LNCAP (cell line): Measurements from ENCODE around the gene EFHD1.

Source experiments
- TF ChIP-seq, protein P1 (sequence below): fragments of 450-650 bp; IDR thresholded peaks from 2 replicates; pipeline ENCODE4 v1.5.1; 2017; ENCODE audit warnings: mild to moderate bottlenecking

Gene EFHD1, protein sequence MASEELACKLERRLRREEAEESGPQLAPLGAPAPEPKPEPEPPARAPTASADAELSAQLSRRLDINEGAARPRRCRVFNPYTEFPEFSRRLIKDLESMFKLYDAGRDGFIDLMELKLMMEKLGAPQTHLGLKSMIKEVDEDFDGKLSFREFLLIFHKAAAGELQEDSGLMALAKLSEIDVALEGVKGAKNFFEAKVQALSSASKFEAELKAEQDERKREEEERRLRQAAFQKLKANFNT

DNA sequence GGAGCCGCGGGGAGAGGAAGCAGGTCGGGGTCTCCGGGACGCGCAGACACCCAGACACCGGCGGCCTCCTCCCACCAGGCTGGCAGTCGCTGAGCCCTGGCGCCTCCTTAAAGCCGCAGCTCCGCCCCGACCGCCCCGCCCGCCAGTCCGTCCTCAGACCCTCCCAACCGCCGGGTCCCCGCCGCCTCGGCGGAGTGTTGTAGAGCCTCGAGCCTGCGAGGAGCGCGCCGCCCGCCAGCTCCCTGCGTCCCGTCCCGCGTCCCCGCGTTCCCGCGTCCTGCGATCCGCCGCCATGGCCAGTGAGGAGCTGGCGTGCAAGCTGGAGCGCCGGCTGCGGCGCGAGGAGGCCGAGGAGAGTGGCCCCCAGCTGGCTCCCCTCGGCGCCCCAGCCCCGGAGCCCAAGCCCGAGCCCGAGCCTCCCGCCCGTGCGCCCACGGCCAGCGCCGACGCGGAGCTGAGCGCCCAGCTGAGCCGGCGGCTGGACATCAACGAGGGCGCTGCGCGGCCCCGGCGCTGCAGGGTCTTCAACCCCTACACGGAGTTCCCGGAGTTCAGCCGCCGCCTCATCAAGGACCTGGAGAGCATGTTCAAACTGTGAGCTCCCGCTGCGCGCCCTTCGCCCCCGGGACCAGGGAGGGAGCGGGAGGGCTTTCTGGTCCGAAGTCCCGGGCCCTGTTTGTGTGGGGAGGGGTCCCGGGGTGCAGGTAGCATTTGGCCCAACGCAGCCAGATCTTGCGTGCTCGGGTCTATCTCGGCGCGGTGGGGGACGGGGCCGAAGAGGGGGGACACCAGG, at the start of gene EFHD1:
Gene EFHD1 (plus strand): TSS at position 192 of the 793 bp plus-strand sequence. CDS start 101 bp downstream, at position 293.
- TF ChIP-seq, protein P1, sequence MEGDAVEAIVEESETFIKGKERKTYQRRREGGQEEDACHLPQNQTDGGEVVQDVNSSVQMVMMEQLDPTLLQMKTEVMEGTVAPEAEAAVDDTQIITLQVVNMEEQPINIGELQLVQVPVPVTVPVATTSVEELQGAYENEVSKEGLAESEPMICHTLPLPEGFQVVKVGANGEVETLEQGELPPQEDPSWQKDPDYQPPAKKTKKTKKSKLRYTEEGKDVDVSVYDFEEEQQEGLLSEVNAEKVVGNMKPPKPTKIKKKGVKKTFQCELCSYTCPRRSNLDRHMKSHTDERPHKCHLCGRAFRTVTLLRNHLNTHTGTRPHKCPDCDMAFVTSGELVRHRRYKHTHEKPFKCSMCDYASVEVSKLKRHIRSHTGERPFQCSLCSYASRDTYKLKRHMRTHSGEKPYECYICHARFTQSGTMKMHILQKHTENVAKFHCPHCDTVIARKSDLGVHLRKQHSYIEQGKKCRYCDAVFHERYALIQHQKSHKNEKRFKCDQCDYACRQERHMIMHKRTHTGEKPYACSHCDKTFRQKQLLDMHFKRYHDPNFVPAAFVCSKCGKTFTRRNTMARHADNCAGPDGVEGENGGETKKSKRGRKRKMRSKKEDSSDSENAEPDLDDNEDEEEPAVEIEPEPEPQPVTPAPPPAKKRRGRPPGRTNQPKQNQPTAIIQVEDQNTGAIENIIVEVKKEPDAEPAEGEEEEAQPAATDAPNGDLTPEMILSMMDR = no peak

DNA sequence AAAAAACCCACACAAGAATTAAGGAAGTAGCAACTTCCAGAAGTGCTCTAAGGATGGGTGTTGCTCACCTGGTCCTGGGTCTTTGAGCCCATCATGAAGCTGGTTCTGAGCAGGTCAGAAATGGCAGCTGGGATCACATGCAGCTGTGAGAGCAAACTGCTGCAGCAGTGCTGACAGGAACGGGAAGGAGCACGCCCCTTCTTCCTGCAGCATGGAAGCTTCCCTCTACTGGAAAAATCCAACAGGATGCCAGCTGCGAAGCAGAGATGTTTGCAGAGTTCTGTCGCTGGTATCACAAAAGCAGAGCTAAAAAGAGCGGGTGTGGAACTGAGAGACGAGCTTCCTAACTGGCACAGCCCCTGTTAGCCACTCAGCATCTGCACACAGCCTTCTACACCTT, 49.2 kb upstream of the EFHD1 start:
- TF ChIP-seq, protein P1 = no peak

DNA sequence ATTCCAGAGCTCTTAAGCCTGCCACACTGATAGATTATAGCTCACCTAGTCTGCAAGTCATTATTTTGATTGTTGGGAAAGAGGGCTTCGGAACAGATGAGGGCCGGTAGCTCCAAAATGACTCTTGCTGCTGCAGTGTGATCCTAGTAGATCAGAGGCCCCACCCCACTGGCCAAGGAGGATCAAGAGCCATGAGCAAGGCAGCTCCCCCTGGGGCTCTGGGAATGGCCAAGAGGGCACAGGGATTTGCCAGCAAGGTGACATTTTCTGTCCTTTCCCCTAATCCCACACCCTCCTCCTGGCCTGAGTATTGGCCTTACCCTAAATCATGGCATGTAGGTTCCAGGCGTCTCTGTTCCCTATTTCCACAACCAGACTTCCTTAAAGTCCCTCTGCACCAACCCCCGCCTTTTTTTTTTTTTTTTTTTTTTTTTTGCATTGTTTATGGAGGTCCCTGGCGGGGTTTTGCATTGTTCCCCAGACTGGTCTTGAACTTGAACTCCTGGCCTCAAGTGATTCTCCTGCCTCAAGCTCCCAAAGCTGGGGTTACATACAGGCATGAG, 46.4 kb upstream of the EFHD1 start:
- TF ChIP-seq, protein P1 = no peak

DNA sequence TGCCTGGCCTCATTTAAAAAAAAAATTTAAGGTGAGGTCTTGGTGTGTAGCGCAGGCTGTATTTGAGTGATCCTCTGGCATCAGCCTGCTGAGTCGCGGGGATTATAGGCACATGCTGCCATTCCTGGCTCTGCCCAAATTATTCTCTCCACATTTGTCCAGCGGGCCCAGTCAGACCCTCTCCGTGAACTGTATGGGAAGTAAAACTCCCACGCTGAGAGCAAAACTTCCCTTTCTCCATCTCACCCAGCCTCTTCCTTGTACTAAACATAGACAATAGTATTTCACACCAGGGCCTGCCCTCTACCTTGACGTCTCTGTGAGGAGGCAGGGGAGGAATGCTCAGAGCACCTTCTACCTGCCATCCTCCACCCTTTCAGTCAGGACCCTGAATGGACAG, 45.9 kb upstream of the EFHD1 start:
- TF ChIP-seq, protein P1 = no peak

DNA sequence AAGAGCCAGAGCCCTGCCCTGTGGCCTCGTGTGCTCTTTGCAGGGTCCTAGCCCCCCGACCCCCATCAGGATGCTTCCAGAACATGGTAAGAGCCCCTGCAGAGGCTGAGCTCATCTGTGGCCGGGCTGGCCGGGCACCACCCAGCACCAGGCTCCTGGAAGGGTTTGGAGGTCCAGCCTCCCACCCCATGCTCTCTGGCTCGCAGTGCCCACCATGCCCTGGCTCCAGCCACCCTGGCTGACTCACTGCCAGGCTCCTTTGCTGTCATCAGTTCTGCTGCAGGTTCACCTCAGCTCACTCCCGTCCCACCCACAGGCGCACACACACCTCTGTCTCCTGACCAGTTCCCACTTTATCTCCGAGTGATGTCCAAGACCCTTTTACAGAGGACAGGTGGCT, 45.4 kb upstream of the EFHD1 start:
- TF ChIP-seq, protein P1 = no peak

DNA sequence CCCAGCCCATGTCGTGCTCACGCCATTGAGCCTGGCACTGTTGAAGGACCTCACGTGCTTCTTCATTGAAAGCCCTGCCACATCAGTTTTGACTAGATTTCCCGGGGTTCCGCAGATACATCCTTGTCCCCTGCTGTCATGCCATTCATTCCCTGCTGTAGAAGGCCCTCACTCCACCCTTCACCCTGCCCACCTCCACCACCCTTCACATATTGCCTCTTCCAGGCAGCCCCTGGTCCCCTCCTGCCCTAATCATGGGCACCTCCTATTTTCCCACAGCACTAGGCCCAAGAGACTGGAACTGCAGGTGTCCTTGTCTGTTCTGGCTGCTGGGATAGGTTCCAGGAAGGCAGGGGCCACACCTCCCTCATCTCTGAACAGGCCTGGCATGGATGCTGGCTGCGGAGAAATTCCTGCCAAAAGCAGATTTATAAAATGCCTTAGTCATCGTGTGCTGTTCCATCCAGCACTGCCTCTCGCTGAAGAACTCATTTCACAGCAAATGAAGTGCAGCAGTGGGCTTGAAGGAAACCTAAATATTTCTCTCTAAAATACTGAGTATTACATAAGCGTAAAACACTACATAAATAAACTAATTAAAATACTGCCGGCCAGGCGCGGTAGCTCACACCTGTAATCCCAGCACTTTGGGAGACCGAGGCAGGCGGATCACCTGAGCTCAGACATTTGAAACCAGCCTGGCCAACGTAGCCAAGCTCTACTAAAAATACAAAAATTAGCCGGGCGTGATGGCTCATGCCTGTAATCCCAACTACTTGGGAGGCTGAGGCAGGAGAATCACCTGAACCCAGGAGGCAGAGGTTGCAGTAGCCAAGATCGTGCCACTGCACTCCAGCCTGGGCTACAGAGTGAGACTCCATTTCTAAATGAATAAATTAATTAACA, 44.5 kb upstream of the EFHD1 start:
- TF ChIP-seq, protein P1 = no peak

DNA sequence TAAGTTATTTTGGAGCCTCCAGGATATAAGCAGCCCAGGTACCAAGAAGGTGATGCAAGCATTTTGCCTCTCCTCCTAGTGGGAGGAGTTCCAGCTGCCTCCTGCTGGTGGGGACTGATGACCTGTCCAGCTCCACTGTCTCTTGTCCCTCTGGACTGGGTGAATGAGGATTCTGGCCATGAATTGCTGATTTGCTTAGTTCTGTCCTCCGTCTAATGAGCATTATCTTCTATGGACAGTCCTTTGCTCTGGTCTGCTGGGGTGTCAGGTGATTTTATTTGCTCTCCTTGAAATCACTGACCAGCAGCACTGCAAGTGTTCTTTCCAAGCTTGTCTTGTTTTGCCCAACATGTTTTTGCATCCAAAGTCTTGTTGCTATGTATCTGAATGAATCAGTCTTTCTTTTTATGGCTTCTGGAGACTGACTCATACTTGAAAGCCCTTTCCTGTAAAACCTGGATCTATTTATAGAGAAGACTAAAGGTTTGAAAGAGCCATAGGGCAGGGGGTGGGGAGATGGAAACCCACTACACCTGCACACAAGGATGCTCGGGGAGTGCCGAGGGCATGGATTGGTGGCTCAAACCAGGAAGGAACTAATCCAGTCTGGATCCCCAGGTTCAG, 40.5 kb upstream of the EFHD1 start:
- TF ChIP-seq, protein P1 = no peak
